GM13976 (cell line): ENCODE data around the gene KIF6.
A peak's percentile ranks its signal among the peaks of the same experiment; 100 is the strongest.

ENCODE experiments used
- DNase-seq: peaks from one replicate; pipeline ENCODE4 v3.0.0; 2012; ENCODE audit warnings: low spot score
- CTCF ChIP-seq: IDR thresholded peaks from 2 replicates; pipeline ENCODE4 v1.5.1; 2012; ENCODE audit warnings: borderline replicate concordance, mild to moderate bottlenecking; ENCODE audit not compliant: insufficient read depth; ENCODE audit errors: extremely low read depth, missing control alignments, control extremely low read depth
- in situ Hi-C: fragments of 300-500 bp; cut with MboI; formaldehyde crosslinking; loops from one replicate; pipeline ENCODE4 v1.12.0; 2022; ENCODE audit warnings: low sequenced_read_pairs, mixed read lengths, inconsistent platforms; ENCODE audit not compliant: unreplicated experiment

Gene KIF6

GRCh38 chr6:39540454-39540853 is 184.8 kb downstream of the KIF6 start:
- TF ChIP-seq CTCF: no peak
- in situ Hi-C loops: no loop called here
- DNase-seq: no peak

- TF ChIP-seq CTCF: no peak
- in situ Hi-C loops: no loop called here
- DNase-seq: peak; percentile 79
Measured at GRCh38 chr6:39530201-39530759, 194.9 kb downstream of the KIF6 start.

GRCh38 chr6:39527792-39528564 is 197.2 kb downstream of the KIF6 start:
- in situ Hi-C loops: no loop called here
- DNase-seq: no peak
- TF ChIP-seq CTCF: no peak

- DNase-seq: no peak
- no peak for TF ChIP-seq CTCF
- in situ Hi-C loops: no loop called here
Measured at GRCh38 chr6:39524007-39524406, 201.2 kb downstream of the KIF6 start.

GRCh38 chr6:39521958-39522357 is 203.2 kb downstream of the KIF6 start:
- DNase-seq: no peak
- in situ Hi-C loops: no loop called here
- TF ChIP-seq CTCF: no peak

GRCh38 chr6:39520916-39521315 is 204.3 kb downstream of the KIF6 start:
- in situ Hi-C loops: no loop called here
- DNase-seq: no peak
- no peak for TF ChIP-seq CTCF
